Uterus (tissue), 2 donors: Measurements from ENCODE around the gene MEPCE.

Experiments
- POLR2A ChIP-seq, 2 donors: fragments of 450-650 bp; IDR thresholded peaks; one replicate each; pipeline ENCODE4 v1.6.1; 2016; ENCODE audit warnings: antibody characterized with exemption in 2 of 2, mild to moderate bottlenecking in 1 of 2, moderate library complexity in 1 of 2
- TF ChIP-seq, protein P1 (sequence below), 4 experiments: fragments of 200-600 bp in 2 of 4; fragments of 450-650 bp in 2 of 4; sonication (generic) in 2 of 4; IDR thresholded peaks; one replicate each; pipeline ENCODE4 v1.5.1; 2016 to 2019; ENCODE audit warnings: antibody characterized with exemption in 4 of 4, mild to moderate bottlenecking in 2 of 4, moderate library complexity in 1 of 4

DNA sequence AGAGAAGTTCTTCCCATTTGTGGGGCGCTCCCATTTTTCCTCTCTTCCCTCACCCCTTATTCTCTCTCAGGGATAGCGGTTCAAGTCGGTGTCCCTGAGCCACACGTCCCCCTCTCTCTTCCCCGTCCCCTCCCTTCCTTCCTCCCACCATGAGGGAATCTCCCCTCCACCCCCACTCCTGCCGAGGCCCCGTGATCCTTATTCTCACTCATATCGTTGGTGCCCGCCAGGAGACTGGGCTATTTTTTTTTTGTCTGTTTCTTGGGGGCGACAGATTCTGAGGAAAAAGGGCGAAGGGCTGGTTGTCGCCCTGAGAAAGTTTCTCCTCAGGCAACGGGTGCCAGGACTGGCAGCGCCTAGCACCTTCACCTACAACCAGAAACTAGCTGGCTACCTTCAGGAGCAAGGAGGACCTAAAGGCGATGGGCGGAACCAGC is 1.9 kb upstream of the MEPCE start:
- TF ChIP-seq, protein P1, sequence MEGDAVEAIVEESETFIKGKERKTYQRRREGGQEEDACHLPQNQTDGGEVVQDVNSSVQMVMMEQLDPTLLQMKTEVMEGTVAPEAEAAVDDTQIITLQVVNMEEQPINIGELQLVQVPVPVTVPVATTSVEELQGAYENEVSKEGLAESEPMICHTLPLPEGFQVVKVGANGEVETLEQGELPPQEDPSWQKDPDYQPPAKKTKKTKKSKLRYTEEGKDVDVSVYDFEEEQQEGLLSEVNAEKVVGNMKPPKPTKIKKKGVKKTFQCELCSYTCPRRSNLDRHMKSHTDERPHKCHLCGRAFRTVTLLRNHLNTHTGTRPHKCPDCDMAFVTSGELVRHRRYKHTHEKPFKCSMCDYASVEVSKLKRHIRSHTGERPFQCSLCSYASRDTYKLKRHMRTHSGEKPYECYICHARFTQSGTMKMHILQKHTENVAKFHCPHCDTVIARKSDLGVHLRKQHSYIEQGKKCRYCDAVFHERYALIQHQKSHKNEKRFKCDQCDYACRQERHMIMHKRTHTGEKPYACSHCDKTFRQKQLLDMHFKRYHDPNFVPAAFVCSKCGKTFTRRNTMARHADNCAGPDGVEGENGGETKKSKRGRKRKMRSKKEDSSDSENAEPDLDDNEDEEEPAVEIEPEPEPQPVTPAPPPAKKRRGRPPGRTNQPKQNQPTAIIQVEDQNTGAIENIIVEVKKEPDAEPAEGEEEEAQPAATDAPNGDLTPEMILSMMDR (IDR thresholded peaks at IDR 0.05), result no peak
- TF ChIP-seq POLR2A (IDR thresholded peaks at IDR 0.05), result no peak
